H1 (cell line): ENCODE results near the gene ZNF487. TPM values are rescaled to one million over a fixed set of nuclear protein-coding genes. Genes with fewer than 3 reads are reported as not detected.

ENCODE experiments used
- CEBPB ChIP-seq: IDR thresholded peaks from 2 replicates; pipeline ENCODE4 v1.6.1; 2012; ENCODE audit warnings: low read depth, low read length
- CHD1 ChIP-seq: IDR thresholded peaks from 2 replicates; pipeline ENCODE4 v1.6.1; 2012; ENCODE audit warnings: low read depth, low read length, improper control_type of control experiment
- CHD7 ChIP-seq: fragments of 300-600 bp; sonication (generic); IDR thresholded peaks from 2 replicates; pipeline ENCODE4 v1.7.1; 2012; ENCODE audit warnings: low read length, moderate library complexity, mild to moderate bottlenecking, inconsistent platforms; ENCODE audit not compliant: insufficient replicate concordance
- EGR1 ChIP-seq: IDR thresholded peaks from 2 replicates; pipeline ENCODE4 v1.6.1; 2011; ENCODE audit warnings: low read depth, low read length, borderline replicate concordance
- EP300 ChIP-seq, 2 experiments: IDR thresholded peaks; 1 replicate in 1 of 2; 2 replicates in 1 of 2; pipeline ENCODE4 v1.6.1; 2011 to 2012; ENCODE audit warnings: low read depth in 2 of 2, low read length in 2 of 2, mild to moderate bottlenecking in 2 of 2, borderline replicate concordance in 1 of 2, inconsistent platforms in 1 of 2, moderate library complexity in 1 of 2
- JUND ChIP-seq: IDR thresholded peaks from 2 replicates; pipeline ENCODE4 v1.6.1; 2011; ENCODE audit warnings: mild to moderate bottlenecking, improper control_type of control experiment, low read length
- POLR2A ChIP-seq, 2 experiments: IDR thresholded peaks; 1 replicate in 1 of 2; 2 replicates in 1 of 2; pipeline ENCODE4 v1.6.1; 2011; ENCODE audit warnings: low read depth in 2 of 2, low read length in 2 of 2, mild to moderate bottlenecking in 2 of 2; ENCODE audit errors: control extremely low read depth in 1 of 2
- RXRA ChIP-seq: IDR thresholded peaks from 2 replicates; pipeline ENCODE4 v1.6.1; 2011; ENCODE audit warnings: low read depth, mild to moderate bottlenecking, low read length, moderate library complexity; ENCODE audit not compliant: insufficient read depth
- SP2 ChIP-seq: IDR thresholded peaks from 2 replicates; pipeline ENCODE4 v1.6.1; 2012; ENCODE audit warnings: mild to moderate bottlenecking, low read length, inconsistent platforms
- TAF1 ChIP-seq: IDR thresholded peaks from 2 replicates; pipeline ENCODE4 v1.6.1; 2011; ENCODE audit warnings: mild to moderate bottlenecking, low read depth, low read length
- YY1 ChIP-seq: IDR thresholded peaks from 2 replicates; pipeline ENCODE4 v1.6.1; 2011; ENCODE audit warnings: low read depth, mild to moderate bottlenecking, low read length
- polyA plus RNA-seq, 7 experiments: library from polyadenylated mRNA; depleted of rRNA in 3 of 7; stranded (reverse) in 5 of 7; unstranded in 2 of 7; fragments of >200 nt in 5 of 7; fragments of 200-250 nt in 2 of 7; gene quantifications; 1 replicate in 5 of 7; 2 replicates in 1 of 7; 4 replicates in 1 of 7; pipeline versions ENCODE4 v1.2.1 to v1.2.3, GENCODE V29; 2011 to 2013; ENCODE audit warnings: missing spikeins in 2 of 7, mixed read lengths in 2 of 7
- total RNA-seq: library from RNA; stranded (reverse); fragmentation: NEBNext Ultra II Directional; extraction: Animal tissue kit (Norgen Biotek cat#: 25700); gene quantifications from 2 replicates; pipeline ENCODE4 v1.2.1, GENCODE V29; 2021

The ZNF487 gene
- total and polyA plus RNA-seq, 2 of the 8 experiments (the other 6 are each of a cell fraction or from before 2014, with no cell fraction given) = 1.9 to 2.5 TPM

DNA sequence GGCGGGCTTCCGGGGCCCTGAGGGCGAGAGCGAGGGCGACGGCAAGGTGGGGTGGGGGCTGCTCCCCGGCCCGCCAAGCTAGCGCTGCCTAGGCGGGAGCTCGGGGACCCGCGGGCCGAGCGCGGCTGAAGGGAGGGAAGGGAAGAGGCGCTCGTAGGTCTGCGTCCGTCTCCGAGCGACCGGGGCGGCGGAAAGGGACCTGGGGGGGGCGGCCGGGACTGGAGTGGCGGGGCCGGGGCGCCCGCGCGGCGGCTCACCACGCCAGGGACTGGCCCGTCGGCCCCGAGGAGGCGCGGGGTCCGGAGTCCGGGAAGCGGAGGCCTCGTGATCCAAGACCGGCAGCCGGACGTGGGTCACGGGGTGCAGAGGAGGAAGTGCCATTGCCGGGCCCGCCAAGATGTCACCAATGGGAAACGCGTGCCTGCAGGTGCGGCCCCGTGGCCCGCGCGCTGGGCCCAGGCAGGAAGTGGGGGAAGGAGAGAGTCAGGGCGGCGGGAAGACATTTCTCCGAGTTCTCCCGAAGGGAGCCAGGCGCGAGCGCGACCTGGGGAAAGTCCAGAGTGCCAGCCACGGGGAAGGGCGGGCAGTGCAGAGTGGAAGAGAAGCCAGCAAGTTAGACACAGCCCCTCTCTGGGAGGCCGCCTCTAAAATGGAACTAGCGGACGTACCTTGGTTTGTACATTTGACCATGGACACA lies 39.8 kb upstream of the ZNF487 start (continued):
- peak in 1 of 2 experiments; percentile 19; a peak in 2 of 3 replicates for TF ChIP-seq POLR2A (IDR thresholded peaks at IDR 0.05; ENCODE audit: control extremely low read depth in 1 of 2, low read depth in 2 of 2, low read length in 2 of 2)
- TF ChIP-seq CHD1 = no peak; the same call in 1 of the 2 replicates
- TF ChIP-seq EP300 (IDR thresholded peaks at IDR 0.05; ENCODE audit: borderline replicate concordance in 1 of 2, low read depth in 2 of 2, low read length in 2 of 2) = peak in 1 of 2 experiments; percentile 51; a peak in 1 of 3 replicates
- no peak for TF ChIP-seq SP2
- TF ChIP-seq EGR1 = peak; percentile 45; the same call in 1 of the 2 replicates
- TF ChIP-seq JUND = no peak
- no peak for TF ChIP-seq RXRA
- TF ChIP-seq CHD7 = no peak
- no peak for TF ChIP-seq CEBPB
- peak; percentile 57 for TF ChIP-seq TAF1
- TF ChIP-seq YY1 = peak; percentile 81; the same call in 1 of the 2 replicates
